NCI-H774 (cell line): Measurements from ENCODE around the gene SLC1A7.

Source experiments
- DNase-seq: peaks from one replicate; lab custom pipeline; 2025; lab: John Stamatoyannopoulos, UW

SLC1A7 gene

GRCh38 chr1:53133261-53134041, 9.0 kb downstream of the SLC1A7 start:
- no peak for DNase-seq

GRCh38 chr1:53132176-53132575, 10.3 kb downstream of the SLC1A7 start:
- no peak for DNase-seq

- no peak for DNase-seq
These were observed 10.9 kb downstream of the SLC1A7 start for GRCh38 chr1:53131590-53131938.

- DNase-seq, result no peak
These were observed 11.4 kb downstream of the SLC1A7 start for GRCh38 chr1:53130878-53131589.

- no peak for DNase-seq
These were observed 11.9 kb downstream of the SLC1A7 start for GRCh38 chr1:53130598-53130877.

GRCh38 chr1:53129891-53130597, 12.4 kb downstream of the SLC1A7 start:
- DNase-seq, result no peak

GRCh38 chr1:53128401-53128800, 14.0 kb downstream of the SLC1A7 start:
- DNase-seq, result no peak

- DNase-seq, result no peak
These were observed 14.9 kb downstream of the SLC1A7 start for GRCh38 chr1:53127546-53127945.

- no peak for DNase-seq
These were observed 15.9 kb downstream of the SLC1A7 start for GRCh38 chr1:53126495-53126894.

- no peak for DNase-seq
These were observed 16.6 kb downstream of the SLC1A7 start for GRCh38 chr1:53125623-53126360.

GRCh38 chr1:53125122-53125521, 17.3 kb downstream of the SLC1A7 start:
- no peak for DNase-seq

GRCh38 chr1:53123453-53124140, 18.8 kb downstream of the SLC1A7 start:
- DNase-seq, result no peak

- no peak for DNase-seq
These were observed 19.5 kb downstream of the SLC1A7 start for GRCh38 chr1:53122961-53123413.

- DNase-seq, result no peak
These were observed 20.1 kb downstream of the SLC1A7 start for GRCh38 chr1:53122201-53122885.

- DNase-seq, result no peak
These were observed 20.9 kb downstream of the SLC1A7 start for GRCh38 chr1:53121319-53122172.

GRCh38 chr1:53120659-53121058, 21.8 kb downstream of the SLC1A7 start:
- DNase-seq, result no peak

GRCh38 chr1:53117836-53118235, 24.6 kb downstream of the SLC1A7 start:
- DNase-seq, result no peak

GRCh38 chr1:53116933-53117600, 25.4 kb downstream of the SLC1A7 start:
- no peak for DNase-seq

GRCh38 chr1:53116307-53116810, 26.1 kb downstream of the SLC1A7 start:
- no peak for DNase-seq
